Lower lobe of right lung (tissue), 2 donors: Measurements from ENCODE around the gene UST. TPM values are rescaled to one million over a fixed set of nuclear protein-coding genes. Genes with fewer than 3 reads are reported as not detected.
A peak's percentile ranks its signal among the peaks of the same experiment; 100 is the strongest.
"Not testable (repeated sequence)": the region's sequence is repeated elsewhere in the genome, so short reads cannot be mapped to it uniquely, and the experiment has no call there.

Source experiments
- ATAC-seq, 2 donors: fragments of 200-7000 bp; cut with Tn5 transposase; one replicate each; pipeline ENCODE4 v1.9.1; 2020 to 2022; ENCODE audit warnings: mild to moderate bottlenecking in 2 of 2, moderate library complexity in 2 of 2
- DNase-seq: peaks from one replicate; pipeline ENCODE4 v3.0.0-alpha.2; 2020
- H3K27ac ChIP-seq: fragments of 200-600 bp; one replicate; pipeline ENCODE4 v1.8.0; 2022
- H3K27me3 ChIP-seq: fragments of 200-600 bp; one replicate; pipeline ENCODE4 v1.8.0; 2022; ENCODE audit warnings: low read depth
- H3K36me3 ChIP-seq: fragments of 200-600 bp; one replicate; pipeline ENCODE4 v1.8.0; 2022; ENCODE audit warnings: mild to moderate bottlenecking
- H3K4me1 ChIP-seq: fragments of 200-600 bp; one replicate; pipeline ENCODE4 v1.8.0; 2022
- H3K4me3 ChIP-seq: fragments of 200-600 bp; one replicate; pipeline ENCODE4 v1.8.0; 2022; ENCODE audit warnings: mild to moderate bottlenecking
- H3K9me3 ChIP-seq: fragments of 200-600 bp; one replicate; pipeline ENCODE4 v1.8.0; 2022
- intact Hi-C: fragments of 100-400 bp; cut with DNase I; formaldehyde crosslinking; loops from one replicate; pipeline ENCODE4 v1.11.0; 2022
- total RNA-seq: library from RNA; stranded (reverse); fragmentation: NEBNext Ultra II Directional; extraction: Animal tissue kit (Norgen Biotek cat#: 25700); gene quantifications from one replicate; pipeline ENCODE4 v1.2.1, GENCODE V29; 2021
- TF ChIP-seq, protein P1 (sequence below): fragments of 200-600 bp; IDR thresholded peaks from one replicate; pipeline ENCODE4 v1.8.0; 2022; ENCODE audit warnings: antibody characterized with exemption, mild to moderate bottlenecking
- donor health status: DM: no; HTN: yes; CAD: no; lungs with severe emphysema.

The UST gene
- total RNA-seq, 1 donor from 2014 or later, result 11.8 TPM

DNA sequence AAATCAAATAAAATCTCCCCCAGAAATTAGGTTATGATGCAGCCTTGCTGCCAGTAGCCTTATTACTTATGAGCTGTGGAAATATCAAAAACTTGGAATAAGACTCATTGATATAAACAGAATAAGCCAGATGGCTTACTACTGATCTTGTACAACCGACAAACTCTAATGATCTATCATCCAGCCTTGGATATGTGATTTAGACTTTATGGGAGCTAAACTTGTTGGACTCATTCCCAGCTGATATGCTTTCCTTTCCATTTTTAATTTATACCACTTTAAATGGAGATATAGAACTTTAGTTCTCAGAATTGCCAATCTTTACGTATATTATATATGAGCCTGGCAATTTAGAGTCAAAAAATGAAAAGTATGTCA is 5.0 kb downstream of the UST start:
- no peak overlapping the region for H3K27ac ChIP-seq
- peaks cover 16% of the 10 kb centered on the region for H3K4me1 ChIP-seq
- peaks cover 12% of the 10 kb centered on the region for H3K27me3 ChIP-seq
- DNase-seq (no peak), ATAC-seq (no peak)
- no peaks in the 10 kb centered on the region for H3K36me3 ChIP-seq
- H3K9me3 ChIP-seq, result no peaks in the 10 kb centered on the region
- intact Hi-C loops, result no loop called here
- H3K4me3 ChIP-seq, result no peak overlapping the region
- TF ChIP-seq, protein P1, sequence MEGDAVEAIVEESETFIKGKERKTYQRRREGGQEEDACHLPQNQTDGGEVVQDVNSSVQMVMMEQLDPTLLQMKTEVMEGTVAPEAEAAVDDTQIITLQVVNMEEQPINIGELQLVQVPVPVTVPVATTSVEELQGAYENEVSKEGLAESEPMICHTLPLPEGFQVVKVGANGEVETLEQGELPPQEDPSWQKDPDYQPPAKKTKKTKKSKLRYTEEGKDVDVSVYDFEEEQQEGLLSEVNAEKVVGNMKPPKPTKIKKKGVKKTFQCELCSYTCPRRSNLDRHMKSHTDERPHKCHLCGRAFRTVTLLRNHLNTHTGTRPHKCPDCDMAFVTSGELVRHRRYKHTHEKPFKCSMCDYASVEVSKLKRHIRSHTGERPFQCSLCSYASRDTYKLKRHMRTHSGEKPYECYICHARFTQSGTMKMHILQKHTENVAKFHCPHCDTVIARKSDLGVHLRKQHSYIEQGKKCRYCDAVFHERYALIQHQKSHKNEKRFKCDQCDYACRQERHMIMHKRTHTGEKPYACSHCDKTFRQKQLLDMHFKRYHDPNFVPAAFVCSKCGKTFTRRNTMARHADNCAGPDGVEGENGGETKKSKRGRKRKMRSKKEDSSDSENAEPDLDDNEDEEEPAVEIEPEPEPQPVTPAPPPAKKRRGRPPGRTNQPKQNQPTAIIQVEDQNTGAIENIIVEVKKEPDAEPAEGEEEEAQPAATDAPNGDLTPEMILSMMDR, result no peak

GRCh38 chr6:148755379-148755778 is 8.5 kb downstream of the UST start:
- H3K27me3 ChIP-seq, H3K27ac ChIP-seq, H3K4me3 ChIP-seq, intact Hi-C loops, DNase-seq, H3K9me3 ChIP-seq, ATAC-seq, H3K36me3 ChIP-seq: not testable (repeated sequence)
- H3K4me1 ChIP-seq, result peaks cover 23% of the 10 kb centered on the region

DNA sequence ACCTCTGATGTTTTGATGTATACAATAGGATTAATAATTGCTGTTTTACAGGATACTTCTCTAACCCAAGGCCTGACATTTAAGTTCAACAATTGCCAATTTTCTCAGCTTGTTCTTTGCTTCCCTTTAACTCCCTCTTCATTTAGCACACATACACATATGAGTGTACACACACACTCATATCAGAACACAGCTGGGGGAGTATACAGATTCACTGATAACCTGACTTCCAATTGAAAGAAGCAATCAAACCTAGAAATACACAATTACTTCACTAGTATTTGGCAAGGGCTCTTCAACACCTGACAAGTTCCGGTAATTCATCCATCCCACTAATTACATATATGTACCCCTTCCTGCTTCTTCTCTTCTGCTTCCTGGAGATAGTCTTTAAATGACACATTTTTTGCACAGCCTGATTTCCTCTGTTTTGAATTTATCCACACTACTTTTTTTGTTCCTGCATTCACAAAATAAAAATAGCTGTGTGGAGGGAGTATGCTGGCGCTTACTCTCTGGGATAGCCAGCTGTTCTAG is 11.2 kb downstream of the UST start:
- no peaks in the 10 kb centered on the region for H3K27me3 ChIP-seq
- H3K36me3 ChIP-seq, result no peaks in the 10 kb centered on the region
- TF ChIP-seq, protein P1, result no peak
- H3K4me1 ChIP-seq, result peaks cover 47% of the 10 kb centered on the region
- no peak for ATAC-seq
- H3K4me3 ChIP-seq, result no peak overlapping the region
- no peaks in the 10 kb centered on the region for H3K9me3 ChIP-seq
- no peak overlapping the region for H3K27ac ChIP-seq
- intact Hi-C loops, result no loop called here
- no peak for DNase-seq

DNA sequence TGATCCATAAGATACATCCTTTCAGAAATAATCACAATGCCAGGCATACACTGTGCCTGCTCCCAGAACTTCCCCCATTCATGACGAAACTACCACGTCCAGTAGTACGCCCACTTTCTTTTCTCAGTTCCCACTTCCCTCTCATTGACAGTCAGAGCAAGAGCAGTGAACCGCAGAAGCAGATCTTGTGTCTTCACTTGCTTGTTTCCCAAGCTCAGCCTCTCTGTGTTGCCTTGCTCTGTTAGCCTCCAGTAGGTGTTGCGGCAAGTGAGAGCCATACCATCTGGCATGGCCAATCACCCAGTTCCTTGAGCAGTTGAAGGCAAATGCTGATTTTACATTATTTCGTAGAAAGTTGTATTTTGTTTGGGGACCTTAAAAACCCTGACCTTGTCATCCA is 11.7 kb downstream of the UST start:
- TF ChIP-seq, protein P1, result no peak
- Histone ChIP-seq H3K4me3 (no peak overlapping the region), H3K9me3 (no peaks in the 10 kb centered on the region), H3K36me3 (no peaks in the 10 kb centered on the region), H3K4me1 (peaks cover 47% of the 10 kb centered on the region), H3K27me3 (no peaks in the 10 kb centered on the region), H3K27ac (no peak overlapping the region)
- ATAC-seq (peak; percentile 70 to 81), DNase-seq (no peak)
- intact Hi-C loops, result no loop called here

DNA sequence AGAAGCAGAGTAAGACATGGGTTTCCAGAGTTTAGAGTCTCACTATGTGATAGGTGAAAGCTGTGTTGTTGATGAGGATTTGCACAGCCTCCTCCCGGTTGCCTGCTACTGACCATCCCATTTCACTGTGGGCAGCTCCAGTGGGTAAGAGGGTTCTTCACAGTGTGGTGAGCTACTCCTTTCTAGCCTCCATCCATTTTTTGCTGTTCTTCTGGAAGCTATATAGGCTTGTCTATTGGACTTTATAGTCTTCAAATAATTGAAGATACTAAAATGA is 13.4 kb downstream of the UST start:
- no peaks in the 10 kb centered on the region for H3K27me3 ChIP-seq
- no peak for DNase-seq
- H3K36me3 ChIP-seq, result no peaks in the 10 kb centered on the region
- ATAC-seq, result no peak
- peaks cover 47% of the 10 kb centered on the region for H3K4me1 ChIP-seq
- TF ChIP-seq, protein P1, result no peak
- no peaks in the 10 kb centered on the region for H3K9me3 ChIP-seq
- H3K27ac ChIP-seq, result no peak overlapping the region
- intact Hi-C loops, result no loop called here
- H3K4me3 ChIP-seq, result peak overlapping the region; percentile 30

GRCh38 chr6:148760568-148761526 is 14.0 kb downstream of the UST start:
- peaks cover 47% of the 10 kb centered on the region for H3K4me1 ChIP-seq
- intact Hi-C loops, result no loop called here

More at GRCh38 chr6:148760568-148761526, 14.0 kb downstream of the UST start:
- Histone ChIP-seq H3K27ac (peak overlapping the region; percentile 72), H3K36me3 (no peaks in the 10 kb centered on the region), H3K4me3 (peak overlapping the region; percentile 30), H3K9me3 (no peaks in the 10 kb centered on the region), H3K27me3 (no peaks in the 10 kb centered on the region)
- DNase-seq (peak; percentile 65), ATAC-seq (peak; percentile 74 to 77)
- TF ChIP-seq, protein P1, result no peak
